Body of pancreas (tissue), 4 donors: Measurements from ENCODE around the gene PLRG1.

ENCODE experiments used
- CTCF ChIP-seq, 7 experiments: fragments of 450-650 bp in 4 of 7; fragments of 200-600 bp in 3 of 7; sonication (generic) in 3 of 7; IDR thresholded peaks; one replicate each; pipeline ENCODE4 v1.5.1; 2016 to 2019; ENCODE audit warnings: antibody characterized with exemption in 7 of 7
- POLR2A ChIP-seq, 3 donors: fragments of 450-650 bp; IDR thresholded peaks; one replicate each; pipeline ENCODE4 v1.6.1; 2016; ENCODE audit warnings: antibody characterized with exemption in 3 of 3, mild to moderate bottlenecking in 2 of 3

GRCh38 chr4:154489558-154490233 lies 60.5 kb downstream of the PLRG1 start:
- TF ChIP-seq POLR2A (IDR thresholded peaks at IDR 0.05), result no peak
- TF ChIP-seq CTCF (IDR thresholded peaks at IDR 0.05), result no peak
